HS-27A (cell line): ENCODE data around the gene MPP4.
A peak's percentile ranks its signal among the peaks of the same experiment; 100 is the strongest.
"Not testable (repeated sequence)": the region's sequence is repeated elsewhere in the genome, so short reads cannot be mapped to it uniquely, and the experiment has no call there.

ENCODE experiments used
- DNase-seq: peaks from one replicate; pipeline ENCODE4 v3.0.0-alpha.2; 2012; ENCODE audit warnings: low read depth, missing footprints

Gene MPP4

GRCh38 chr2:201671205-201671604 lies 27.2 kb downstream of the MPP4 start:
- not testable (repeated sequence) for DNase-seq

GRCh38 chr2:201669865-201670264 lies 28.6 kb downstream of the MPP4 start:
- no peak for DNase-seq

- no peak for DNase-seq
These were observed 30.0 kb downstream of the MPP4 start for GRCh38 chr2:201668402-201668910.

- DNase-seq = no peak
These were observed 34.1 kb downstream of the MPP4 start for GRCh38 chr2:201664334-201664733.

- DNase-seq = no peak
These were observed 37.1 kb downstream of the MPP4 start for GRCh38 chr2:201661366-201661765.

- DNase-seq = no peak
These were observed 38.0 kb downstream of the MPP4 start for GRCh38 chr2:201660293-201660895.

GRCh38 chr2:201656740-201657139 lies 41.7 kb downstream of the MPP4 start:
- DNase-seq = no peak

- DNase-seq = no peak
These were observed 42.3 kb downstream of the MPP4 start for GRCh38 chr2:201656102-201656501.

GRCh38 chr2:201654616-201655384 lies 43.6 kb downstream of the MPP4 start:
- peak; percentile 36 for DNase-seq

- DNase-seq = no peak
These were observed 45.2 kb downstream of the MPP4 start for GRCh38 chr2:201653221-201653620.

GRCh38 chr2:201649442-201649841 lies 49.0 kb downstream of the MPP4 start:
- DNase-seq = no peak

- no peak for DNase-seq
These were observed 51.0 kb downstream of the MPP4 start for GRCh38 chr2:201647431-201647830.

- no peak for DNase-seq
These were observed 54.4 kb downstream of the MPP4 start for GRCh38 chr2:201644001-201644400.

GRCh38 chr2:201643216-201643890 lies 55.1 kb downstream of the MPP4 start, which contains the start of gene TMEM237:
Gene TMEM237 (minus strand): TSS chr2:201643503. CDS start chr2:201643400, 103 bp downstream.
- DNase-seq = no peak

- DNase-seq = peak; percentile 41
These were observed 55.7 kb downstream of the MPP4 start for GRCh38 chr2:201642579-201643215.

GRCh38 chr2:201642086-201642578 lies 56.3 kb downstream of the MPP4 start:
- DNase-seq = no peak

GRCh38 chr2:201639205-201639604 lies 59.2 kb downstream of the MPP4 start:
- DNase-seq = no peak

GRCh38 chr2:201638326-201638725 lies 60.1 kb downstream of the MPP4 start:
- no peak for DNase-seq

GRCh38 chr2:201633661-201634249 lies 64.7 kb downstream of the MPP4 start:
- DNase-seq = no peak

- DNase-seq = no peak
These were observed 67.4 kb downstream of the MPP4 start for GRCh38 chr2:201631041-201631440.

- no peak for DNase-seq
These were observed 67.9 kb downstream of the MPP4 start for GRCh38 chr2:201630577-201630976.

GRCh38 chr2:201628545-201628944 lies 69.9 kb downstream of the MPP4 start:
- no peak for DNase-seq
